Natural killer cell treated with Interleukin-12 subunit alpha and Interleukin-12 subunit beta and Interleukin-15 and Interleukin-18, amount 100 ng/mL, for 72 hours (primary cell): Measurements from ENCODE around the gene CASK. TPM values are rescaled to one million over a fixed set of nuclear protein-coding genes. Genes with fewer than 3 reads are reported as not detected.

Source experiments
- ATAC-seq, 2 donors: fragments of 150-1000 bp; cut with Tn5 transposase in 1 of 2; sonication (Bioruptor Pico), chemical (Tn5 transposase) in 1 of 2; 2 replicates each; pipeline ENCODE4 v1.10.0; 2021
- DNase-seq: peaks from one replicate; pipeline ENCODE4 v3.0.0; 2022; ENCODE audit warnings: low spot score
- H3K27ac Mint-ChIP-seq, 2 donors: 1 replicate in 1 of 2; 2 replicates in 1 of 2; pipeline ENCODE4 v1.8.0; 2022; ENCODE audit warnings: mixed read lengths in 2 of 2, mild to moderate bottlenecking in 1 of 2, moderate library complexity in 1 of 2
- H3K27me3 Mint-ChIP-seq, 2 donors: 1 replicate in 1 of 2; 2 replicates in 1 of 2; pipeline ENCODE4 v1.8.0; 2022; ENCODE audit warnings: mixed read lengths in 2 of 2
- H3K36me3 Mint-ChIP-seq: one replicate; pipeline ENCODE4 v1.8.0; 2022; ENCODE audit warnings: mixed read lengths
- H3K4me1 Mint-ChIP-seq, 2 donors: 1 replicate in 1 of 2; 2 replicates in 1 of 2; pipeline ENCODE4 v1.8.0; 2022; ENCODE audit warnings: low read depth in 2 of 2, mixed read lengths in 2 of 2, mild to moderate bottlenecking in 1 of 2
- H3K4me3 Mint-ChIP-seq: one replicate; pipeline ENCODE4 v1.8.0; 2022; ENCODE audit warnings: mixed read lengths
- H3K9me3 Mint-ChIP-seq: 2 replicates; pipeline ENCODE4 v1.8.0; 2022; ENCODE audit warnings: mixed read lengths
- total RNA-seq, 2 donors: library from RNA; stranded (reverse); gene quantifications; one replicate each; pipeline ENCODE4 v1.2.3, GENCODE V29; 2022

The CASK gene
- 10 to 100 TPM; 30.5 to 55.3 TPM for total RNA-seq

- Mint-ChIP-seq H3K27me3 (peaks cover 0 to 9% of the 10 kb centered on the region in 2 donors), H3K4me3 (peak within 1 kb of the TSS; percentile 98), H3K36me3 (no peaks in the 10 kb centered on the region), H3K27ac (peak within 1 kb of the TSS; percentile 80 to 91), H3K4me1 (peaks cover 8 to 13% of the 10 kb centered on the region in 2 donors), H3K9me3 (no peaks in the 10 kb centered on the region)
- ATAC-seq = peak; percentile 92 to 94
- DNase-seq = peak; percentile 94
Measured at GRCh38 chrX:41923211-41923977, at the start of gene CASK. Gene CASK, minus strand, starts transcription at chrX:41923554. Its CDS starts 566 bp downstream, at chrX:41922988.

- DNase-seq (no peak), ATAC-seq (no peak)
- peaks cover 2% of the 10 kb centered on the region for H3K9me3 Mint-ChIP-seq
- H3K36me3 Mint-ChIP-seq = no peaks in the 10 kb centered on the region
- peaks cover 0 to 17% of the 10 kb centered on the region in 2 donors for H3K27me3 Mint-ChIP-seq
- no peak overlapping the region for H3K4me3 Mint-ChIP-seq
- H3K27ac Mint-ChIP-seq = no peak overlapping the region
- no peaks in the 10 kb centered on the region for H3K4me1 Mint-ChIP-seq
Measured at GRCh38 chrX:41971346-41971745, 48.0 kb upstream of the CASK start.

- DNase-seq (no peak), ATAC-seq (no peak)
- Mint-ChIP-seq H3K4me3 (no peak overlapping the region), H3K27me3 (peaks cover 0 to 19% of the 10 kb centered on the region in 2 donors), H3K4me1 (no peaks in the 10 kb centered on the region), H3K9me3 (peaks cover 2% of the 10 kb centered on the region), H3K27ac (no peak overlapping the region), H3K36me3 (no peaks in the 10 kb centered on the region)
Measured at GRCh38 chrX:41970419-41970818, 47.1 kb upstream of the CASK start.

GRCh38 chrX:41963348-41963747 is 40.0 kb upstream of the CASK start:
- no peak for ATAC-seq
- H3K4me1 Mint-ChIP-seq = no peaks in the 10 kb centered on the region
- no peak for DNase-seq
- H3K36me3 Mint-ChIP-seq = no peaks in the 10 kb centered on the region
- no peaks in the 10 kb centered on the region for H3K9me3 Mint-ChIP-seq
- H3K27me3 Mint-ChIP-seq = peaks cover 0 to 11% of the 10 kb centered on the region in 2 donors
- no peak overlapping the region for H3K27ac Mint-ChIP-seq
- no peak overlapping the region for H3K4me3 Mint-ChIP-seq

GRCh38 chrX:41960142-41960541 is 36.8 kb upstream of the CASK start:
- ATAC-seq = no peak
- Mint-ChIP-seq H3K9me3 (no peaks in the 10 kb centered on the region), H3K36me3 (no peaks in the 10 kb centered on the region)

GRCh38 chrX:41958861-41959260 is 35.5 kb upstream of the CASK start:
- Mint-ChIP-seq H3K36me3 (no peaks in the 10 kb centered on the region), H3K9me3 (no peaks in the 10 kb centered on the region), H3K4me1 (no peaks in the 10 kb centered on the region), H3K4me3 (no peak overlapping the region), H3K27me3 (peaks cover 0 to 8% of the 10 kb centered on the region in 2 donors), H3K27ac (no peak overlapping the region)
- ATAC-seq (no peak), DNase-seq (no peak)

More at GRCh38 chrX:41960142-41960541, 36.8 kb upstream of the CASK start:
- Mint-ChIP-seq H3K4me3 (no peak overlapping the region), H3K27ac (no peak overlapping the region), H3K27me3 (peaks cover 0 to 8% of the 10 kb centered on the region in 2 donors), H3K4me1 (no peaks in the 10 kb centered on the region)
- DNase-seq = no peak

- no peaks in the 10 kb centered on the region for H3K36me3 Mint-ChIP-seq
- no peaks in the 10 kb centered on the region for H3K4me1 Mint-ChIP-seq
- H3K9me3 Mint-ChIP-seq = no peaks in the 10 kb centered on the region
- no peak overlapping the region for H3K4me3 Mint-ChIP-seq
- peaks cover 0 to 11% of the 10 kb centered on the region in 2 donors for H3K27me3 Mint-ChIP-seq
- H3K27ac Mint-ChIP-seq = no peak overlapping the region
- ATAC-seq = no peak
- no peak for DNase-seq
Measured at GRCh38 chrX:41956027-41956426, 32.7 kb upstream of the CASK start.

- ATAC-seq = no peak
Measured at GRCh38 chrX:41952102-41952501, 28.7 kb upstream of the CASK start.

GRCh38 chrX:41946989-41947612 is 23.7 kb upstream of the CASK start:
- Mint-ChIP-seq H3K4me3 (no peak overlapping the region), H3K36me3 (no peaks in the 10 kb centered on the region), H3K27me3 (peaks cover 4 to 8% of the 10 kb centered on the region in 2 donors), H3K9me3 (no peaks in the 10 kb centered on the region), H3K27ac (no peak overlapping the region), H3K4me1 (no peaks in the 10 kb centered on the region)
- ATAC-seq = no peak
- DNase-seq = no peak

More at GRCh38 chrX:41952102-41952501, 28.7 kb upstream of the CASK start:
- Mint-ChIP-seq H3K27me3 (peaks cover 0 to 8% of the 10 kb centered on the region in 2 donors), H3K9me3 (no peaks in the 10 kb centered on the region), H3K4me1 (no peaks in the 10 kb centered on the region), H3K4me3 (no peak overlapping the region), H3K36me3 (no peaks in the 10 kb centered on the region), H3K27ac (no peak overlapping the region)
- no peak for DNase-seq

- no peaks in the 10 kb centered on the region for H3K36me3 Mint-ChIP-seq
- H3K27me3 Mint-ChIP-seq = peaks cover 7 to 9% of the 10 kb centered on the region in 2 donors
- DNase-seq = no peak
- no peaks in the 10 kb centered on the region for H3K9me3 Mint-ChIP-seq
- H3K4me1 Mint-ChIP-seq = no peaks in the 10 kb centered on the region
- H3K4me3 Mint-ChIP-seq = no peak overlapping the region
- ATAC-seq = no peak
- no peak overlapping the region for H3K27ac Mint-ChIP-seq
Measured at GRCh38 chrX:41946235-41946634, 22.9 kb upstream of the CASK start.

- Mint-ChIP-seq H3K27ac (no peak overlapping the region), H3K36me3 (no peaks in the 10 kb centered on the region), H3K4me3 (no peak overlapping the region), H3K4me1 (peaks cover 7 to 18% of the 10 kb centered on the region in 2 donors), H3K9me3 (no peaks in the 10 kb centered on the region), H3K27me3 (peaks cover 0 to 2% of the 10 kb centered on the region in 2 donors)
- ATAC-seq = no peak
- no peak for DNase-seq
Measured at GRCh38 chrX:41935832-41936231, 12.5 kb upstream of the CASK start.

GRCh38 chrX:41933546-41933945 is 10.2 kb upstream of the CASK start:
- H3K4me3 Mint-ChIP-seq = peak overlapping the region; percentile 89
- ATAC-seq (peak; percentile 67 to 80), DNase-seq (no peak)
- peaks cover 7 to 17% of the 10 kb centered on the region in 2 donors for H3K4me1 Mint-ChIP-seq
- H3K27ac Mint-ChIP-seq = peak overlapping the region in 1 of 2 donors; percentile 94
- H3K27me3 Mint-ChIP-seq = peaks cover 0 to 8% of the 10 kb centered on the region in 2 donors
- no peaks in the 10 kb centered on the region for H3K36me3 Mint-ChIP-seq
- H3K9me3 Mint-ChIP-seq = no peaks in the 10 kb centered on the region

GRCh38 chrX:41932885-41933284 is 9.5 kb upstream of the CASK start:
- Mint-ChIP-seq H3K4me1 (peaks cover 7 to 10% of the 10 kb centered on the region in 2 donors), H3K27ac (peak overlapping the region in 1 of 2 donors; percentile 94), H3K4me3 (peak overlapping the region; percentile 89), H3K36me3 (no peaks in the 10 kb centered on the region), H3K27me3 (peaks cover 0 to 8% of the 10 kb centered on the region in 2 donors), H3K9me3 (no peaks in the 10 kb centered on the region)
- DNase-seq = no peak
- peak; percentile 71 to 76 for ATAC-seq

GRCh38 chrX:41931591-41931990 is 8.2 kb upstream of the CASK start:
- no peaks in the 10 kb centered on the region for H3K36me3 Mint-ChIP-seq
- peaks cover 0 to 8% of the 10 kb centered on the region in 2 donors for H3K27me3 Mint-ChIP-seq
- no peak overlapping the region for H3K4me3 Mint-ChIP-seq
- no peaks in the 10 kb centered on the region for H3K9me3 Mint-ChIP-seq
- DNase-seq = no peak
- H3K27ac Mint-ChIP-seq = no peak overlapping the region
- no peak for ATAC-seq
- H3K4me1 Mint-ChIP-seq = peaks cover 5 to 8% of the 10 kb centered on the region in 2 donors
